ENCODE data around the gene MACROD2.
"Not testable (repeated sequence)": the region's sequence is repeated elsewhere in the genome, so short reads cannot be mapped to it uniquely, and the experiment has no call there.

MACROD2 gene

GRCh38 chr20:14193443-14193842 is 198.1 kb downstream of the MACROD2 start:
- no peak for DNase-seq (ENCODE audit: low read depth in 2 of 2)

GRCh38 chr20:14193885-14194284 is 198.6 kb downstream of the MACROD2 start:
- no peak for DNase-seq (ENCODE audit: low read depth in 2 of 2)

GRCh38 chr20:14197097-14197496 is 201.8 kb downstream of the MACROD2 start:
- no peak for DNase-seq (ENCODE audit: low read depth in 2 of 2)

- no peak for DNase-seq (ENCODE audit: low read depth in 2 of 2)
Observed at GRCh38 chr20:14198416-14198815, 203.1 kb downstream of the MACROD2 start.

DNA sequence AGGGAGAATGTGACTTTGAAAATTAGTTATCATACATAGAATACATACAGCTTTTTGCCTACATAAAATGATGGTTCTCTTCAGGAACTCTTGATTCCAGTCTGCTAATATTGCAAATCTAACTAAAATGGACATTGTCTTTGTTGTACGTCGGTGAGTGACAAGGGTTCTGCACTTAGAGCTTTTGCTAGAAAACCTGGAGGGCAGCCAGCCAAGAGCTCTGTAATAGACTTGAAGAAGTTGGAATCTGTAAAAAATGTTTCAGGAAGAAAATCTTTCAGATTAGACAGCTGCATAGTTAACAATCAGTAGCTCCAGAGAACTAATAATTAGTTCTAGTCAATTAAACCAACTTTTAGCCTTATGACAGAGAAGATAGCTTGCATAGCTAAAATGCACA is 203.8 kb downstream of the MACROD2 start:
- DNase-seq (ENCODE audit: low read depth in 2 of 2), result no peak

DNA sequence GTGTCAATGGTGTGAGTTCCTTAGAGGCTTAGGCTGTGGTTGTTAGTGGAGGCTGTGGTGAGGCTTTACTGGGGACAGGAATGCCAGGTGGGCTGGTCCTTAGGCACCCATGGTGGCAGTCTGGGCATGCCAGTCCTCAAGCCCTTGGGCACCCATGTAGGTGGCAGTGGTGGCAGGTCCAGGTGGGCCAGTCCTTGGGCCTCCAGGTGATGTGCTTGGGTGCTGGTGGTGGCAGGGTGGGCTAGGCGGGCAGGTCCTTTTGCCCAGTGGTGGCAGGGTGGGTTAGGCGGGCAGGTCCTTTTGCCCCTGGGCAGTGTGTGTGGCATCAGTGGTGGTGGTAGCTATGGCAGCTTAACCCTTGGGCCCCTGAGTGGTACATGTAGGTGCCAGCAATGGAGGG is 208.3 kb downstream of the MACROD2 start:
- DNase-seq (ENCODE audit: low read depth in 2 of 2), result no peak

GRCh38 chr20:14207591-14207990 is 212.3 kb downstream of the MACROD2 start:
- no peak for DNase-seq (ENCODE audit: low read depth in 2 of 2)

GRCh38 chr20:14208956-14209355 is 213.6 kb downstream of the MACROD2 start:
- no peak for DNase-seq (ENCODE audit: low read depth in 2 of 2)

GRCh38 chr20:14210146-14210545 is 214.8 kb downstream of the MACROD2 start:
- no peak for DNase-seq (ENCODE audit: low read depth in 2 of 2)

- no peak for DNase-seq (ENCODE audit: low read depth in 2 of 2)
Observed at GRCh38 chr20:14214046-14214445, 218.7 kb downstream of the MACROD2 start.

- not testable (repeated sequence) for DNase-seq (ENCODE audit: low read depth in 2 of 2)
Observed at GRCh38 chr20:14215880-14216279, 220.6 kb downstream of the MACROD2 start.

DNA sequence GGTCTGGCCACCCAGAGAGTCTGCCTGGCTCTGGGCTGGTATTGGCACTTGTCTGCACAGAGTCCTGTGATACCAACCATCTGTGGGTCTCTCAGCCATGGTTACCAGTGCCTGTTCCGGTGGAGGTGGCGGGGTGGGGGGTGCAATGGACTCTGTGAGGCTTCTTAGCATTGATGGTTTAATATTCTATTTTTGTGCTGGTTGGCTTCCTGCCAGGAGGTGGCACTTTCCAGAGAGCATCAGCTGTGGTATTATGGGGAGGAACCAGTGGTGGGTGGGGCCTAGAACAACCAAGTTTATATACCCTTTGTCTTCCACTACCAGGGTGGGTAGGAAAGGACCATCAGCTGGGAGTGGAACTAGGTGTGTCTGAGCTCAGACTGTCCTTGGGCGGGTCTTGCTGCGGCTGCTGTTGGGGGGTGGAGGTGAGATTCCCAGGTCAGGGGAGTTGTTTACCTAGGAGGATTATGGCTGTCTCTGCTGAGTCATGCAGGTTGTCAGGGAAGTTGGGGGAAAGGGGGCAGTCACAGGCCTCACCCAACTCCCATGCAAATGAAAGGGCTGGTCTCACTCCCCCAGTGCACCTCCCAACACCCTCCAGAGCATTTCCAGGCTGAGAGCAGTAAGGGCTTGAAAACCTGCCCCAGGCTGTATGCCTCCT is 224.6 kb downstream of the MACROD2 start:
- DNase-seq (ENCODE audit: low read depth in 2 of 2), result no peak

DNA sequence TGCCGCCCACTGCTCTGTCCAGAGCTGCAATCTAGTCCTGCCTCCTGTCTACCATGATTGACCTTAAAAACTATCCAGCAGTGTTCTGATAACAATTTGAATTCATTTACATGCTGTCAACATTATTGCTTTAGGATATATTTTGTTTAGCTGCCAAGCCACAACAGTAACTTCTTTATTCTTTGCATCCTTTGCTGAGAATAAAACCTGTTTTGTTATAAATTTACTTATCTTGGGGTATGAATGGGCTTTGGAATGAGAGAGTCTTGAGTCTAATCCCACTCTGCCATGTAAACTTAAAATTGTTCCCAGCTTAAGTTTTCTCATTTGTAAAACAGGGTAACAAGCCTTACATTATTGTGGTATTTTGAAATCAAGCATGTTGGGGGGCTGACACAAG is 225.7 kb downstream of the MACROD2 start:
- DNase-seq (ENCODE audit: low read depth in 2 of 2), result no peak

GRCh38 chr20:14223806-14224205 is 228.5 kb downstream of the MACROD2 start:
- no peak for DNase-seq (ENCODE audit: low read depth in 2 of 2)

- DNase-seq (ENCODE audit: low read depth in 2 of 2), result not testable (repeated sequence)
Observed at GRCh38 chr20:14226051-14227049, 231.0 kb downstream of the MACROD2 start.

GRCh38 chr20:14232650-14233049 is 237.3 kb downstream of the MACROD2 start:
- DNase-seq (ENCODE audit: low read depth in 2 of 2), result no peak

- DNase-seq (ENCODE audit: low read depth in 2 of 2), result no peak
Observed at GRCh38 chr20:14234666-14235295, 239.5 kb downstream of the MACROD2 start.

DNA sequence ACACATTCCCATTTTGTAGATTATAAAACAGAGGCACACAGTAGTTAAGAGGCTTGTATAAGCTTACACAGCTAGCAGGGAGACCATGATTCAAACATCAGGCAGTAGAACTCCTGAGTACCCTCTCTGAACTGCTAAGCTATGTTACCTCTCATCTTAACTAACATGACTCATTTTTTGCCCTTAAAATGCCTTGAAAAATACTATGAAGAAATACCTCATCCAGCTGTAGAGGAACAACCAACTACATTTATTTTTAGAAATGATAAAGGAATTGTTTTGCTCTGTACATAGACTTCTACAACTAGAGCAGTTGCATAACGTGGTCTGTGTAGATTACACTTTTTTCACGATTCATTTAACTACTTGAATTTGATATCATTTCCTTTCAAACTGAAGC is 240.0 kb downstream of the MACROD2 start:
- no peak for DNase-seq (ENCODE audit: low read depth in 2 of 2)

DNA sequence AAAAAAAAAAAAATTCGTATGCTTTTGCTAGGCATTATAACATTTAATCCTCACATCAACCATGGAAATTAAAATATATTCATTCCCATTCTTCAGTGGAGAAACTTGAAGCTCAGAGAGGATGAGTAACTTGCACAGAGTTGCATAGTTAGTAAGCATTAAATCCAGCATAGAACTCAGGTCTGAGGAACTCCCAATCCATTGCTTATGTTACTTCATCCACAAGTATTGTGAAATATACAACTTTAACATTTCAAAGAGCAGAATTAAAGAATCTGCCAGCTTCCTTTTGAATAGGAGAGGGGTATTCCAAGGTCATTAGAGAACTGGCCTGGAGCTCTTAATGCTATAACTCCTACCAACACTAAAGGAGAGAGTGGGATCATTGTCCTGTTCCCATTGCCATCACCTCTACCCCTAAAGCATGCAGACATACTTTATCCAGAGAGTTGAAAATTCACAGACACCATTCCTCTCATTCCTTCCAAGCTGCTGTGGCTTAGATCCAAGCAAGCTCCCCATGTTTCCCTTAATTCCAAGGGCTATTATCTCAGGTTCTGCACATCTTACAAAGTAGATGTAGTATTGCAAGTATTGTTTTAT is 250.2 kb downstream of the MACROD2 start:
- DNase-seq (ENCODE audit: low read depth in 2 of 2), result no peak

DNA sequence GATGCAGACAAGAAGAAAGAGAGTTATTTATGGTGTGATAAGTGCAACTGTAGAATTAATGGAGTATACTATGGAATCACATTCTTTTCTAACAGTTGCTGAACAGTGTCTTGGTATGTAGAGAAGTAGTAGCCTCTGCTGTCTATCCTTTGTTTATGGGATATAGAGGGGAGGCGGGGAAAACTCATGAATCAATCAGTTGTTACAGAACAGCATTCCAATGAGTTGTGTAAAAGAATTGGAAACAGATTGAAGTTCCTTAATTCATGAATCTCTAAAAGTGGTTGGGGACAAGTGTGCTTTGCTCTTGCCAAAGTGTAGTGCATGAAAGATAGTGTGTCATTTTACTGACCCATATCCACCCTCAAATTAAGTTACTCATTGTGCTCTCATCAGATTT is 264.4 kb downstream of the MACROD2 start:
- no peak for DNase-seq (ENCODE audit: low read depth in 2 of 2)

- DNase-seq (ENCODE audit: low read depth in 2 of 2), result no peak
Observed at GRCh38 chr20:14260367-14260766, 265.1 kb downstream of the MACROD2 start.

DNA sequence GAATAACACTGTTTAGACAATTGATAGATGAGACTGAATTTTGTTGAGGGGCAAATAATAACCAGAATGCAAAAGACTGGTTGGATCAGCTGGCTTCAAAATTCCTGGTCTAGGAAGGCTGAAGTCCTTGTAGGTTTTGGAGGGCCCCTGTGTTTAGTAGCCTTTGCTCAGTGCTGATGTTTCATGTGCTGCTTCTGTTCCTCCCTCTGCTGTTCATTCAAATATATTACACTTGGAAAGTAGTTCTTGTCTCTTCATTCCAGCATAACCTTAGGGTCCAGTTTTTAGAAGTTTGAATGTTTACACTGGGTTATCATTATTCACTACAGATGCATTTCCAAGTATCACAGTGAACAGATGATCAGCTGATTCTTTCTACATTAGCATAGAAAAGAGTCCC is 269.6 kb downstream of the MACROD2 start:
- DNase-seq (ENCODE audit: low read depth in 2 of 2), result no peak
